GM12892 (cell line): ENCODE data around the gene TM9SF1.
"Not testable (repeated sequence)": the region's sequence is repeated elsewhere in the genome, so short reads cannot be mapped to it uniquely, and the experiment has no call there.

ENCODE experiments used
- DNase-seq: peaks from one replicate; pipeline ENCODE4 v3.0.0; 2011; ENCODE audit not compliant: insufficient read length
- FAIRE-seq: peaks from 2 replicates; lab custom pipeline; 2011; peaks lifted over from hg19 to GRCh38; lab: Jason Lieb, UNC
- POLR2A ChIP-seq: IDR thresholded peaks from 2 replicates; pipeline ENCODE4 v1.6.1; 2011; ENCODE audit warnings: low read depth, low read length, control low read depth
- POLR2AphosphoS5 ChIP-seq: IDR thresholded peaks from 2 replicates; pipeline ENCODE4 v1.6.1; 2011; ENCODE audit warnings: low read depth, low read length, control low read depth
- TAF1 ChIP-seq: IDR thresholded peaks from 2 replicates; pipeline ENCODE4 v1.6.1; 2011; ENCODE audit warnings: low read depth, mild to moderate bottlenecking, control low read depth, low read length, borderline replicate concordance

The TM9SF1 gene

DNA sequence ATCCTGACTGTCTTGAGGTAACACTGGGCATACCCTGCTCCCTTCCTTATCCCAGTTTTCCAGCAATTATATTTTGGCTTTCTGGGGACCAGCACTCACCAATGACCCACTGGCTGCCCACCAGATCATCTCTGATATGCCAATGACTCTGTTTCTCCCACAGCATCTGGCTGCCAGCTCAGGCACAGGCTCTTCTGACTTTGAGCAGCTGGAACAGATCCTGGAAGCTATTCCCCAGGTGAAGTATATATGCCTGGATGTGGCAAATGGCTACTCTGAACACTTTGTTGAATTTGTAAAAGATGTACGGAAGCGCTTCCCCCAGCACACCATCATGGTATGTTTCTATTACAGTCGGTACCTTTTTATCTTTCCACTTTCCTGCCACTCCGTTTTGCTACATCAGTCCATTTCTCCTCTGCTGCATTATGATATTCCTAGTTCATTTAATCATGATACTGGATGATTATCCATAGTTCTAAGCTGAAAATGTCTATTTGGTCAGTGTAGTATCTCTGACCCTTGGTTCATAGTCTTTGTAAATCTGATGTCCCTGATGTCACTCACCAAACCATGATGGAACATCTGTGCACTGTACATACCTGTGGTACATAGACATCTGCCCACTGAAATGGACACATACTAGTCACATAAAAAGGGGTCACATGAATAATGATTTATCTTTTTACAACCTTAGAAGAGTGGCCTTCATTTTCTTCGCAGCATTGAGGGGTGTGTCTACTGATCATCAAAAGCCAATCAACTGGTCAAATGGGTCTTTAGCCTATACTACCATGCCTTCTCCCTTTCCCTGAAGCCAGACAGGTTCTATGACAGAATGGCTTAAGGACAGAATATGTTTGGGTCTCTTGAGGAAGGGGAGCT lies 40.8 kb upstream of the TM9SF1 start:
- TF ChIP-seq POLR2A (no peak), POLR2AphosphoS5 (no peak), TAF1 (no peak)
- no peak for DNase-seq
- FAIRE-seq, result no peak

GRCh38 chr14:24234095-24235005 lies 39.1 kb upstream of the TM9SF1 start:
- no peak for DNase-seq
- TF ChIP-seq POLR2AphosphoS5, result no peak; the same call in none of the 2 replicates
- no peak for TF ChIP-seq POLR2A
- no peak for TF ChIP-seq TAF1
- FAIRE-seq, result no peak

DNA sequence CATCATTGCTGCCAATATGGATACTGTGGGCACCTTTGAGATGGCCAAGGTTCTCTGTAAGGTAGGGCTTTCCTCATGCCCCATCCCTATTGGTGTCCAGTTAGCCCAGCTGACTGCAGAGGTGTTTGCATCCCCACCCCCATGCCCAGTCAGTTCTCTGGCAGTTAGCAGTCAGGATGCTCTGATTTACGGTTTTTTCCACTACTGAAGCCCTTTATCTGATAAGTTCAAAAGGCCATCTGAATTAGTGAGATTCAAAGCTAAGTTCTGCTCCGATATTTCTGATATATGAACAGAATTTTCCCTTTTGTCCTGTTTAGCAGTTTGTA lies 38.3 kb upstream of the TM9SF1 start:
- FAIRE-seq (no peak), DNase-seq (no peak)
- TF ChIP-seq TAF1 (no peak), POLR2AphosphoS5 (no peak), POLR2A (no peak)

DNA sequence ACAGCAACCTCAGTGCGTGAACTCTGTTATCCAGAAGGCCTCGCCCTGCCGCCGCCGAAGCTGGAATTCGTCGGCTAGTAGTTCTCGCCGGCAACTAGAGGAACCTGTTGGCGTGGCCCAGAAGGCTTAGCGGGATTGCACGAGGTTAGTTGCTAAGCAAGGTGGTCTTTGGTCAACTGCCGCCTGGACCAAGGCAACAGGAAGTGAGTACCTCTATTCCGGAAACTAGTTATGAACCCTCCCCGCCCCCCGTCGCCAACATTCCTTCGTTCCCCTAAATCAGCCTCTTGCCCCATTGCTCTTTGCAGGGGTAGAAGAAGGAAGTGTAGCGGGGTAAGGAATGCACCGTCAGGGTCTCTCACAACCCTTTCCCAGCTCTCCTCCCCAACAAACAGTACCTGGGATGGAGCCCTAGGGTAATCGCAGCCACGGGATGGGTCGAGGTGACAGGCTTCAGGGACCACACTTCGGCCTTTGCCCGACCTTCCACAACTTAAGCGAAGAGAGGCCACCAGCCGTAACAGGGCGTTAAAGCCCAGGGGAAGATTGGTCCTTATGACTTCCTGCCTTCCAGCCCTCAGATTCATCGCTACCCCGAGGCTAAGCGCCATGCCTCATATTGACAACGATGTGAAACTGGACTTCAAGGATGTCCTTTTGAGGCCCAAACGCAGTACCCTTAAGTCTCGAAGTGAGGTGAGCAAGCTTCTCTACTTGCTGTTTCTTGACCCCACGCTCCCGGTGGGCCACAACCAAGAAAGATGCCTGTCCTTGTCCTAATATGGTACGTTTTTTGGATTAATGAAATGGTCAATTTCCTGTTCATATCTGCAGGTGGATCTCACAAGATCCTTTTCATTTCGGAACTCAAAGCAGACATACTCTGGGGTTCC lies 37.6 kb upstream of the TM9SF1 start, which contains the start of gene GMPR2:
Gene GMPR2, plus strand, starts transcription at position 285 of the 893 bp plus-strand sequence. Its CDS starts 325 bp downstream, at position 610.
- peak; percentile 5 for FAIRE-seq

GRCh38 chr14:24232121-24232644 lies 36.9 kb upstream of the TM9SF1 start, which contains the start of gene NEDD8:
Gene NEDD8 (minus strand): TSS chr14:24232367. CDS start chr14:24232267, 100 bp downstream.
- TF ChIP-seq POLR2AphosphoS5, result no peak
- no peak for TF ChIP-seq TAF1
- TF ChIP-seq POLR2A, result peak; percentile 68
- DNase-seq (peak; percentile 84), FAIRE-seq (peak; percentile 83)

More for the DNA sequence above, 37.6 kb upstream of the TM9SF1 start, which contains the start of gene GMPR2:
- peak; percentile 51 for TF ChIP-seq POLR2AphosphoS5
- peak; percentile 75; the same call in 1 of the 2 replicates for TF ChIP-seq TAF1
- peak; percentile 71 for TF ChIP-seq POLR2A
- DNase-seq, result no peak

GRCh38 chr14:24231263-24232120 lies 36.3 kb upstream of the TM9SF1 start:
- DNase-seq (no peak), FAIRE-seq (no peak)
- TF ChIP-seq TAF1, result no peak
- TF ChIP-seq POLR2AphosphoS5, result no peak
- TF ChIP-seq POLR2A, result no peak

- DNase-seq, result no peak
- TF ChIP-seq POLR2AphosphoS5 (no peak), TAF1 (no peak)
- FAIRE-seq, result no peak
Measured at GRCh38 chr14:24228902-24229301, 33.7 kb upstream of the TM9SF1 start.

GRCh38 chr14:24226473-24226872 lies 31.2 kb upstream of the TM9SF1 start:
- DNase-seq (no peak), FAIRE-seq (no peak)
- no peak for TF ChIP-seq TAF1
- no peak for TF ChIP-seq POLR2AphosphoS5

DNA sequence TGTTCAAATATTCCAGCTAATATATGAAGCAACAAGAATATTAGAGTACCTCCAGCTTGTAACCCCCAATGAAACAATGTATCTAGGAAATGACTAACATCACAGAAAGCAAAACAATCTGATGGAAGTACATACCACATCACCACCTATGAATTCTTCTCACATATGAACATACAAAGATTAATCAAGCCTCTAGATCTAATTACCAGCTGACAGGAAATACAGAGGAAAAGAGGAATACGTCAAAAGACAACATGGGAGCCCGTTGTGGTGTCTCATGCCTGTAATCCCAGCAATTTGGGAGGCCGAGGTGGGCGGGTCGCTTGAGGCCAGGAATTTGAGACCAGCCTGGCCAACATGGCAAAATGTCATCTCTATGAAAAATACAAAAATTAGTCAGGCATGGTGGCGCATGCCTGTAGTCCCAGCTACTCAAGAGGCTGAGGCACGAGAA lies 29.4 kb upstream of the TM9SF1 start:
- no peak for TF ChIP-seq POLR2AphosphoS5
- no peak for TF ChIP-seq TAF1
- no peak for TF ChIP-seq POLR2A
- DNase-seq, result no peak
- FAIRE-seq, result no peak

DNA sequence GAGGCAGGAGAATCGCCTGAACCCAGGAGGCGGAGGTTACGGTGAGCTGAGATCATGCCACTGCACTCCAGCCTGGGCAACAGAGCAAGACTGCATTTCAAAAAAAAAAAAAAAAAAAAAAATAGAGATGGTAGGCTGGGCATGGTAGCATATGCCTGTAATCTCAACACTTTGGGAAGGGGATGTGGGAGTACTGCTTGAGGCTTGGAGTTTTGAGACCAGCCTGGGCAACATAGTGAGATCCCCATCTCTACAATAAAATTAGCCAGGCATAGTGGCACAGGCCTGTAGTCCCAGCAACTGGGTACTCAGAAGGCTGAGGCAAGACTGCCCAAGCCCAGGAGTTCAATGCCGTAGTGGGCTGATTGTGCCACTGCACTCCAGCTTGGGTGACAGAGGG lies 27.7 kb upstream of the TM9SF1 start:
- not testable (repeated sequence) for FAIRE-seq, DNase-seq
